Natural killer cell (primary cell): ENCODE measurements around the gene SLC6A19. TPM values are rescaled to one million over a fixed set of nuclear protein-coding genes. Genes with fewer than 3 reads are reported as not detected.

ENCODE experiments used
- ATAC-seq, 3 donors: fragments of 150-1000 bp in 2 of 3; fragments of 200-7000 bp in 1 of 3; cut with Tn5 transposase; 1 replicate in 1 of 3; 2 replicates in 2 of 3; pipeline ENCODE4 v1.10.0; 2021; ENCODE audit warnings: mild to moderate bottlenecking in 2 of 3, moderate library complexity in 2 of 3
- DNase-seq, 2 donors: peaks; one replicate each; pipeline versions ENCODE4 v3.0.0 to v3.0.0-alpha.2; 2013 to 2021; ENCODE audit warnings: mixed read lengths in 1 of 2
- H3K27ac ChIP-seq: one replicate; pipeline ENCODE4 v1.5.1; 2013; ENCODE audit warnings: mild to moderate bottlenecking, low read length
- H3K27me3 ChIP-seq: one replicate; pipeline ENCODE4 v1.6.1; 2013; ENCODE audit warnings: low read length; ENCODE audit not compliant: control insufficient read depth, insufficient read depth
- H3K36me3 ChIP-seq: one replicate; pipeline ENCODE4 v1.6.1; 2013; ENCODE audit warnings: low read length; ENCODE audit not compliant: control insufficient read depth, insufficient read depth
- H3K4me1 ChIP-seq: one replicate; pipeline ENCODE4 v1.6.1; 2013; ENCODE audit warnings: low read length; ENCODE audit not compliant: control insufficient read depth, insufficient read depth
- H3K4me3 ChIP-seq: one replicate; pipeline ENCODE4 v1.5.1; 2013; ENCODE audit warnings: low read length
- H3K9me3 ChIP-seq: one replicate; pipeline ENCODE4 v1.6.1; 2013; ENCODE audit warnings: low read length; ENCODE audit not compliant: control insufficient read depth, insufficient read depth
- H3K27ac Mint-ChIP-seq, 2 donors: one replicate each; pipeline ENCODE4 v1.8.0; 2022; ENCODE audit warnings: mild to moderate bottlenecking in 2 of 2, mixed read lengths in 2 of 2, moderate library complexity in 1 of 2
- H3K27me3 Mint-ChIP-seq, 2 donors: one replicate each; pipeline ENCODE4 v1.8.0; 2022; ENCODE audit warnings: low read depth in 2 of 2, mixed read lengths in 2 of 2
- H3K36me3 Mint-ChIP-seq: one replicate; pipeline ENCODE4 v1.8.0; 2022; ENCODE audit warnings: mixed read lengths
- H3K4me1 Mint-ChIP-seq, 2 donors: one replicate each; pipeline ENCODE4 v1.8.0; 2022; ENCODE audit warnings: mixed read lengths in 2 of 2
- H3K4me3 Mint-ChIP-seq: one replicate; pipeline ENCODE4 v1.8.0; 2022; ENCODE audit warnings: mild to moderate bottlenecking, moderate library complexity, mixed read lengths
- H3K9me3 Mint-ChIP-seq, 2 donors: one replicate each; pipeline ENCODE4 v1.8.0; 2022; ENCODE audit warnings: mixed read lengths in 2 of 2
- CTCF ChIP-seq: fragments of 200-600 bp; IDR thresholded peaks from one replicate; pipeline ENCODE4 v1.8.0; 2022; ENCODE audit warnings: antibody characterized with exemption
- WGBS: methylation state at CpG from one replicate; pipeline ENCODE4 v1.1.7; 2013; ENCODE audit warnings: missing lambda C conversion rate; ENCODE audit not compliant: insufficient coverage; 5-methylcytosine and 5-hydroxymethylcytosine counted together
- intact Hi-C: fragments of 100-400 bp; cut with micrococcal nuclease; formaldehyde crosslinking; loops from one replicate; pipeline ENCODE4 v1.14.2; 2022
- total RNA-seq, 4 donors: library from RNA; stranded (reverse); fragments of 120-200 nt in 1 of 4; gene quantifications; one replicate each; pipeline versions ENCODE4 v1.2.3 to v1.2.4, GENCODE V29; 2013 to 2022

SLC6A19 gene
- total RNA-seq, 3 donors from 2014 or later (not counting 1 experiment from before 2014, with no cell fraction given): not detected

- H3K27me3 Mint-ChIP-seq: peaks cover 7 to 23% of the 10 kb centered on the region in 2 donors
- DNase-seq (no peak), ATAC-seq (no peak)
- intact Hi-C loops: no loop called here
- Histone ChIP-seq H3K27me3 (no peaks in the 10 kb centered on the region), H3K4me1 (no peaks in the 10 kb centered on the region), H3K27ac (no peak overlapping the region), H3K36me3 (no peaks in the 10 kb centered on the region), H3K9me3 (no peaks in the 10 kb centered on the region), H3K4me3 (no peak overlapping the region)
- H3K36me3 Mint-ChIP-seq: no peaks in the 10 kb centered on the region
- no peak for TF ChIP-seq CTCF
- H3K27ac Mint-ChIP-seq: no peak overlapping the region
- no peaks in the 10 kb centered on the region for H3K4me1 Mint-ChIP-seq
- no peak overlapping the region for H3K4me3 Mint-ChIP-seq
- WGBS: 49% methylated on average over 5 of the region's 6 CpGs
- H3K9me3 Mint-ChIP-seq: no peaks in the 10 kb centered on the region
Observed at GRCh38 chr5:1188464-1188863, 12.9 kb upstream of the SLC6A19 start.

GRCh38 chr5:1189269-1189668 is 12.1 kb upstream of the SLC6A19 start:
- no peak overlapping the region for H3K4me3 ChIP-seq
- no peaks in the 10 kb centered on the region for H3K4me1 Mint-ChIP-seq
- no peaks in the 10 kb centered on the region for H3K27me3 ChIP-seq
- no peak for TF ChIP-seq CTCF
- H3K27ac ChIP-seq: no peak overlapping the region
- H3K4me3 Mint-ChIP-seq: no peak overlapping the region
- DNase-seq (no peak), ATAC-seq (no peak)
- H3K9me3 Mint-ChIP-seq: no peaks in the 10 kb centered on the region
- peaks cover 7 to 23% of the 10 kb centered on the region in 2 donors for H3K27me3 Mint-ChIP-seq
- no peaks in the 10 kb centered on the region for H3K36me3 ChIP-seq
- H3K9me3 ChIP-seq: no peaks in the 10 kb centered on the region
- no peaks in the 10 kb centered on the region for H3K4me1 ChIP-seq
- H3K36me3 Mint-ChIP-seq: no peaks in the 10 kb centered on the region
- intact Hi-C loops: no loop called here
- 91% methylated on average over 10 of the region's 10 CpGs for WGBS
- no peak overlapping the region for H3K27ac Mint-ChIP-seq

GRCh38 chr5:1190278-1190677 is 11.1 kb upstream of the SLC6A19 start:
- no peaks in the 10 kb centered on the region for H3K4me1 Mint-ChIP-seq
- H3K27me3 Mint-ChIP-seq: peaks cover 7 to 23% of the 10 kb centered on the region in 2 donors
- intact Hi-C loops: no loop called here
- H3K9me3 Mint-ChIP-seq: no peaks in the 10 kb centered on the region
- H3K27ac Mint-ChIP-seq: no peak overlapping the region
- Histone ChIP-seq H3K27ac (no peak overlapping the region), H3K36me3 (no peaks in the 10 kb centered on the region), H3K4me3 (no peak overlapping the region), H3K4me1 (no peaks in the 10 kb centered on the region), H3K27me3 (no peaks in the 10 kb centered on the region), H3K9me3 (no peaks in the 10 kb centered on the region)
- no peak overlapping the region for H3K4me3 Mint-ChIP-seq
- no peak for TF ChIP-seq CTCF
- no peaks in the 10 kb centered on the region for H3K36me3 Mint-ChIP-seq
- ATAC-seq (no peak), DNase-seq (no peak)
- WGBS: 65% methylated on average over 11 of the region's 12 CpGs

- no peaks in the 10 kb centered on the region for H3K27me3 ChIP-seq
- TF ChIP-seq CTCF: no peak
- no peak overlapping the region for H3K27ac ChIP-seq
- no peaks in the 10 kb centered on the region for H3K9me3 Mint-ChIP-seq
- WGBS: 23% methylated on average over 6 of the region's 6 CpGs
- H3K9me3 ChIP-seq: no peaks in the 10 kb centered on the region
- H3K27ac Mint-ChIP-seq: no peak overlapping the region
- ATAC-seq (no peak), DNase-seq (no peak)
- no peaks in the 10 kb centered on the region for H3K4me1 Mint-ChIP-seq
- no peaks in the 10 kb centered on the region for H3K36me3 Mint-ChIP-seq
- intact Hi-C loops: no loop called here
- H3K4me3 ChIP-seq: no peak overlapping the region
- no peak overlapping the region for H3K4me3 Mint-ChIP-seq
- H3K27me3 Mint-ChIP-seq: peaks cover 7 to 23% of the 10 kb centered on the region in 2 donors
- H3K4me1 ChIP-seq: no peaks in the 10 kb centered on the region
- no peaks in the 10 kb centered on the region for H3K36me3 ChIP-seq
Observed at GRCh38 chr5:1190837-1191239, 10.6 kb upstream of the SLC6A19 start.
